ENCODE measurements around the gene NHS.

DNA sequence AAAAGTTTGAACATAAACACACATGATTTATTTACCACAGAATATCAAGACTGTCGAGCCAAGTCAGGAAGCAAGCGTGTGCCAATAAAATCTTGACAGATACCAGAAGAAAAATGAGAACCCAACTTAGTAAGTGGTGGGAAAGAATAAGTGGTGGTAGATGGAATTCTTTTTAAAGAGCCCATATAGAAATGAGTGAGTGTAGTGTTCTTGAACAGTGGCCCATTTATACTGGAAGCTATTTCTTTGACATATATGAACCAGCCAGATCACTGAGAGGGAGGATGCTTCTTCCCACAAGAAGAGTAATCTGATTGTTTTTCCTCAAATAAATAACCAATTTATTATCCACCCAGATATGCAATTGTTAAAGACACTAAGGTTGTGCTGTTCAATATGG lies 98.0 kb downstream of the NHS start:
- TF ChIP-seq CTCF (IDR thresholded peaks at IDR 0.05; ENCODE audit: insufficient read depth, low read length) (no peak), SPI1 (IDR thresholded peaks at IDR 0.05; ENCODE audit: borderline replicate concordance, low read depth) (no peak)
